Upper lobe of left lung (tissue), 6 donors: ENCODE measurements around the gene HERPUD1. TPM values are rescaled to one million over a fixed set of nuclear protein-coding genes. Genes with fewer than 3 reads are reported as not detected.
"Not testable (repeated sequence)": the region's sequence is repeated elsewhere in the genome, so short reads cannot be mapped to it uniquely, and the experiment has no call there.

Source experiments
- ATAC-seq, 2 donors: fragments of 200-7000 bp; cut with Tn5 transposase; one replicate each; pipeline ENCODE4 v1.9.1; 2022; ENCODE audit warnings: mild to moderate bottlenecking in 2 of 2, moderate library complexity in 2 of 2; ENCODE audit not compliant: low FRiP score in 2 of 2
- DNase-seq, 2 donors: peaks; one replicate each; pipeline ENCODE4 v3.0.0-alpha.2; 2019 to 2020
- H3K27ac ChIP-seq, 4 donors: fragments of 200-600 bp; sonication (generic); one replicate each; pipeline ENCODE4 v1.5.1; 2016 to 2019
- H3K27me3 ChIP-seq, 4 donors: fragments of 200-600 bp; sonication (generic); one replicate each; pipeline ENCODE4 v1.5.1; 2017 to 2019
- H3K36me3 ChIP-seq, 4 donors: fragments of 200-600 bp; sonication (generic); one replicate each; pipeline ENCODE4 v1.5.1; 2016 to 2019
- H3K4me1 ChIP-seq, 4 donors: fragments of 200-600 bp; sonication (generic); one replicate each; pipeline ENCODE4 v1.5.1; 2018 to 2019
- H3K4me3 ChIP-seq, 4 donors: fragments of 200-600 bp; sonication (generic); one replicate each; pipeline ENCODE4 v1.5.1; 2017 to 2019; ENCODE audit warnings: mild to moderate bottlenecking in 2 of 4, moderate library complexity in 1 of 4
- H3K9me3 ChIP-seq, 4 donors: fragments of 200-600 bp; sonication (generic); one replicate each; pipeline ENCODE4 v1.5.1; 2018 to 2019
- EP300 ChIP-seq, 4 donors: sonication (generic); formaldehyde crosslinking; IDR thresholded peaks; one replicate each; pipeline ENCODE4 v1.5.1; 2017; ENCODE audit warnings: antibody characterized with exemption in 4 of 4, control low read depth in 2 of 4
- POLR2A ChIP-seq, 4 donors: fragments of 450-650 bp; IDR thresholded peaks; one replicate each; pipeline ENCODE4 v1.5.1; 2016 to 2017; ENCODE audit warnings: antibody characterized with exemption in 4 of 4, mild to moderate bottlenecking in 2 of 4
- POLR2AphosphoS5 ChIP-seq, 2 donors: sonication (generic); formaldehyde crosslinking; IDR thresholded peaks; one replicate each; pipeline ENCODE4 v1.5.1; 2017; ENCODE audit warnings: antibody characterized with exemption in 2 of 2
- WGBS, 2 donors: methylation state at CpG; one replicate each; pipeline ENCODE4 v1.1.5; 2017 to 2018; 5-methylcytosine and 5-hydroxymethylcytosine counted together
- total RNA-seq, 6 donors: library from RNA; depleted of rRNA in 4 of 6; stranded (reverse); fragments of >200 nt in 4 of 6; gene quantifications; one replicate each; pipeline versions ENCODE4 v1.1.0 to v1.2.1, GENCODE V29; 2016 to 2021
- TF ChIP-seq, protein P1 (sequence below), 6 experiments: fragments of 450-650 bp in 4 of 6; fragments of 200-600 bp in 2 of 6; sonication (generic) in 2 of 6; IDR thresholded peaks; one replicate each; pipeline ENCODE4 v1.5.1; 2016 to 2019; ENCODE audit warnings: antibody characterized with exemption in 6 of 6
- donor health status: DM: no; HTN: no; CAD: no; lungs with moderate emphysema.
- donor health status: DM: no; HTN: yes; CAD: no; lungs with severe emphysema.

The HERPUD1 gene
- total RNA-seq, 6 donors from 2014 or later = 81.0 to 283 (median 196) TPM

DNA sequence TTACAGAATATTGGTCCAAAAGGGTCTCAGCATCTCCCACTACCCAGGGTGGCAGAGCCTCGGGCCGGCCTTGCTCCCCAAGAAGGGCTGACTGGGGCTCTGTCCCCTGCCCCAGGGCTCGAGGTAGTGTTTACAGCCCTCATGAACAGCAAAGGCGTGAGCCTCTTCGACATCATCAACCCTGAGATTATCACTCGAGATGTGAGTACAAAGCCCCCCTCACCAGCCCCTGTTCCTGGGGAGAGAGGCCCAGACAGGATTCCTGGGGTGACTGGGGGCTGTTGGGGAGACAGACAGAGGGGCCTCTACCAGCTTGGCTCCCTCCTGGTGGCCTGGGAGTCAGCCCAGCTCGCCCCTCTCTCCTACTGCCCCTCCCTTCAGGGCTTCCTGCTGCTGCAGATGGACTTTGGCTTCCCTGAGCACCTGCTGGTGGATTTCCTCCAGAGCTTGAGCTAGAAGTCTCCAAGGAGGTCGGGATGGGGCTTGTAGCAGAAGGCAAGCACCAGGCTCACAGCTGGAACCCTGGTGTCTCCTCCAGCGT is 51.3 kb downstream of the HERPUD1 start:
- Histone ChIP-seq H3K4me3 (no peak overlapping the region), H3K27me3 (no peaks in the 10 kb centered on the region), H3K27ac (peak overlapping the region in 1 of 4 donors; percentile 28), H3K9me3 (no peaks in the 10 kb centered on the region), H3K4me1 (peaks cover 14 to 23% (median 21%) of the 10 kb centered on the region in 4 donors), H3K36me3 (no peaks in the 10 kb centered on the region)
- no peak for DNase-seq
- ATAC-seq = no peak
- TF ChIP-seq POLR2A (IDR thresholded peaks at IDR 0.05) = no peak
- WGBS, 2 donors = 81 to 84% methylated on average over 8 to 9 of the region's 9 CpGs

DNA sequence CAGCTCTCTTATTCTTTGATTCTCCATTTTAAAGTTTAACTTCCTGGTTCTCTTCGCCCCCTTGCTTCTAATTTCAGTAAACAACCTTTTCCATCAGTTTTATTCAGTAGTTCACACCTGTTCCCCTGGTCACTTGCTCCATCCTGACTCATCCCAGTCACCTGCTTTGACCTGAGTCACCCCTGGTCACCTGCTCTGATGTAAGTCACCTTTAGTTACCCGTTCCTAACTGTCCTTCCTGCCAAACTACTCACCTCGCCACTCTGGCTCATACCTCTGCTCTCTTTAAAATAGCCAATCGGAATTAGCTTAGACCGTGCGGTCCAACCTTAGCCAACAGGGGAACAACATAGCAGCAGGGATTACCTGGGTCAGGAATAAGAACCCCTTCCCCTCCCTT is 52.7 kb downstream of the HERPUD1 start:
- WGBS, 2 donors = 81 to 86% methylated on average over 6 of the region's 6 CpGs
- no peaks in the 10 kb centered on the region for H3K36me3 ChIP-seq
- H3K4me1 ChIP-seq = peaks cover 19 to 32% (median 30%) of the 10 kb centered on the region in 4 donors
- ATAC-seq (no peak), DNase-seq (peak in 1 of 2 donors; percentile 59)
- H3K9me3 ChIP-seq = no peaks in the 10 kb centered on the region
- no peak overlapping the region for H3K27ac ChIP-seq
- no peak overlapping the region for H3K4me3 ChIP-seq
- TF ChIP-seq, protein P1, sequence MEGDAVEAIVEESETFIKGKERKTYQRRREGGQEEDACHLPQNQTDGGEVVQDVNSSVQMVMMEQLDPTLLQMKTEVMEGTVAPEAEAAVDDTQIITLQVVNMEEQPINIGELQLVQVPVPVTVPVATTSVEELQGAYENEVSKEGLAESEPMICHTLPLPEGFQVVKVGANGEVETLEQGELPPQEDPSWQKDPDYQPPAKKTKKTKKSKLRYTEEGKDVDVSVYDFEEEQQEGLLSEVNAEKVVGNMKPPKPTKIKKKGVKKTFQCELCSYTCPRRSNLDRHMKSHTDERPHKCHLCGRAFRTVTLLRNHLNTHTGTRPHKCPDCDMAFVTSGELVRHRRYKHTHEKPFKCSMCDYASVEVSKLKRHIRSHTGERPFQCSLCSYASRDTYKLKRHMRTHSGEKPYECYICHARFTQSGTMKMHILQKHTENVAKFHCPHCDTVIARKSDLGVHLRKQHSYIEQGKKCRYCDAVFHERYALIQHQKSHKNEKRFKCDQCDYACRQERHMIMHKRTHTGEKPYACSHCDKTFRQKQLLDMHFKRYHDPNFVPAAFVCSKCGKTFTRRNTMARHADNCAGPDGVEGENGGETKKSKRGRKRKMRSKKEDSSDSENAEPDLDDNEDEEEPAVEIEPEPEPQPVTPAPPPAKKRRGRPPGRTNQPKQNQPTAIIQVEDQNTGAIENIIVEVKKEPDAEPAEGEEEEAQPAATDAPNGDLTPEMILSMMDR (IDR thresholded peaks at IDR 0.05) = no peak
- no peak for TF ChIP-seq EP300 (IDR thresholded peaks at IDR 0.05)
- TF ChIP-seq POLR2AphosphoS5 (IDR thresholded peaks at IDR 0.05) = no peak
- no peak for TF ChIP-seq POLR2A (IDR thresholded peaks at IDR 0.05)
- no peaks in the 10 kb centered on the region for H3K27me3 ChIP-seq

DNA sequence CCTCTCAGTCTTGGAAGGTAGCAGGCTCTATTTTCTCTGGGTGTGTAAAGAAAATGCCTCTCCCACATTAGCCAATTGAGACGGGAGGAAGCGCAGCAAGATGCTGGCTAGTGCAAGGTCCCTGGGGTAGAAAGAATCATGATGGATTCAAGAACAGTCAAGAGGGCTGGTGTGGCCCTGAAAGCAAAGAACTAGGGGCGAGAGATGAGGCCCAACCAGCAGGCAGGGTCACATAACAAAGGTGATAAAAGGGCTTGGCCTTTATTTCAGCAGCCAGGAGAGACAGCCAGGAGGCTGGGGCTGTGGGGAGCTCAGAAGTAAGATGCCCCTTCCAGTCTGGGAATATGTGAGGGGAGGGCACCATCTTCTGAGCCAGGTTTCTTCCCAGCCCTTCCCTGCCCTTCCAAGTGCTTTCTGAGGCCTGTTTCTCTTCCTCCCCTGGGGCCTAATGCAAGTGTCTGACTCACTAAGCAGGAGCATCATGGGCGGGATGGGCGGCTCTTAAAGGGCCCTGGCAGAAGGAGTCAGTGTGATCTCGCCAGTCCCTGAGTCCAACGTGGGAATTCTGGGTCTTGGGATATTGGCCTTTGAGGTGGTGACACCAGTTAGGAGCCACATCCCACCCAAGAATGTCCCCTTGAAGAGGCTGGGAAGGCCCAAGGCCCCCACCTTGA is 53.5 kb downstream of the HERPUD1 start:
- WGBS, 2 donors = 76 to 82% methylated on average over 5 to 7 of the region's 7 CpGs
- H3K27me3 ChIP-seq = no peaks in the 10 kb centered on the region
- peak in 1 of 2 donors; percentile 76 for ATAC-seq

DNA sequence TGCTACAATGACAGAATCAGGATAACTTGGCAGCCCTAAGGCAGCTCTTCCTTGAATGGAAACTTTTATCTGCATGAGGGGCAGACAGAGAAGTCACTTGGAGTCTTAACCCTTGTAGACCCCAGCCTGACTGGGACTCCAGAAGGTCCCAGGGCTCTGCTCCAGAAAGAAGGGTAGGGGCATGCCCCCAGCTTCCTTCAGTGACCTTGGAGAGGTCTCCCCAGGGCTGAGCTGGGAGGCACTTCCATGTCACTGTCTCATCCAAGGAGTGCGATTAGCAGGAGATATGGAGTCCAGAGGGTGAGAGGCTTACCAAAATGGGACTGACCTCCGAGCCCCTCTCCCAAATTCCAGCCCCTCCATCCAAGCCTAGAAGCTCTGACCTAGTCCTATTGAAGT is 54.0 kb downstream of the HERPUD1 start:
- TF ChIP-seq POLR2AphosphoS5 (IDR thresholded peaks at IDR 0.05) (no peak), POLR2A (IDR thresholded peaks at IDR 0.05) (no peak), EP300 (IDR thresholded peaks at IDR 0.05) (no peak)
- TF ChIP-seq, protein P1 (IDR thresholded peaks at IDR 0.05) = no peak
- H3K27ac ChIP-seq = peak overlapping the region in 3 of 4 donors; percentile 1 to 50 (median 4)

More for the DNA sequence above, 53.5 kb downstream of the HERPUD1 start:
- Histone ChIP-seq H3K4me3 (no peak overlapping the region), H3K36me3 (no peaks in the 10 kb centered on the region), H3K4me1 (peaks cover 19 to 39% (median 31%) of the 10 kb centered on the region in 4 donors), H3K27ac (peak overlapping the region in 3 of 4 donors; percentile 1 to 50 (median 4)), H3K9me3 (no peaks in the 10 kb centered on the region)
- TF ChIP-seq EP300 (IDR thresholded peaks at IDR 0.05) (no peak), POLR2A (IDR thresholded peaks at IDR 0.05) (no peak), POLR2AphosphoS5 (IDR thresholded peaks at IDR 0.05) (peak in 1 of 2 donors; percentile 9)
- TF ChIP-seq, protein P1 (IDR thresholded peaks at IDR 0.05) = no peak
- DNase-seq = peak in 1 of 2 donors; percentile 55

DNA sequence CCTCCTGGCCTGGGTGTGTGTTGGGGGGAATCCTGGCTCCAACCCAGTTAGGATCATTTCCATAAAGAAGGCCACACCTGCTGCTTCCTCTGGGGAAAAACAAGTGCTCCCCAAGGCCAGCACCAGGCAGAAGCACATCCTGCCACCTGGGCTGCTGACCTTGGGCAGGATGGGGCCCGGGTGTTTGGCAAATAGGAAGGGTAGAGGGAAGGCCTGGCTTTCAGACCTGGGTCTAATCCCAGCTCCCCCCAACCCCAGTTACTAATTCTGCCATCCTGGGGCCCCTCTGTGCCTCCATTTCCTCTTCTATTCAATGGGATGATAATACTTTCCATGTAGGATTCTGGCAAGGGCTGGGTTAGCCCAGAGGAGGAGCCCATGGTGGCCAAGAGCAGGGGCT is 54.4 kb downstream of the HERPUD1 start:
- no peak overlapping the region for H3K4me3 ChIP-seq
- peaks cover 25 to 46% (median 37%) of the 10 kb centered on the region in 4 donors for H3K4me1 ChIP-seq
- no peak for DNase-seq
- H3K9me3 ChIP-seq = no peaks in the 10 kb centered on the region
- peak overlapping the region in 3 of 4 donors; percentile 4 to 50 (median 20) for H3K27ac ChIP-seq
- 62% methylated on average over 1 of the region's 1 CpG; no CpG with 5 or more reads in 1 of the 2 donors for WGBS, 2 donors
- no peaks in the 10 kb centered on the region for H3K36me3 ChIP-seq
- TF ChIP-seq POLR2AphosphoS5 (IDR thresholded peaks at IDR 0.05) = no peak
- TF ChIP-seq EP300 (IDR thresholded peaks at IDR 0.05) = no peak
- TF ChIP-seq, protein P1 (IDR thresholded peaks at IDR 0.05) = no peak
- TF ChIP-seq POLR2A (IDR thresholded peaks at IDR 0.05) = no peak
- no peaks in the 10 kb centered on the region for H3K27me3 ChIP-seq
- ATAC-seq = no peak

More for the DNA sequence above, 54.0 kb downstream of the HERPUD1 start:
- Histone ChIP-seq H3K4me3 (no peak overlapping the region), H3K36me3 (no peaks in the 10 kb centered on the region), H3K27me3 (no peaks in the 10 kb centered on the region), H3K4me1 (peaks cover 24 to 44% (median 36%) of the 10 kb centered on the region in 4 donors), H3K9me3 (no peaks in the 10 kb centered on the region)
- DNase-seq (no peak), ATAC-seq (no peak)
- WGBS, 2 donors = 100% methylated on average over 2 of the region's 2 CpGs; no CpG with 5 or more reads in 1 of the 2 donors

DNA sequence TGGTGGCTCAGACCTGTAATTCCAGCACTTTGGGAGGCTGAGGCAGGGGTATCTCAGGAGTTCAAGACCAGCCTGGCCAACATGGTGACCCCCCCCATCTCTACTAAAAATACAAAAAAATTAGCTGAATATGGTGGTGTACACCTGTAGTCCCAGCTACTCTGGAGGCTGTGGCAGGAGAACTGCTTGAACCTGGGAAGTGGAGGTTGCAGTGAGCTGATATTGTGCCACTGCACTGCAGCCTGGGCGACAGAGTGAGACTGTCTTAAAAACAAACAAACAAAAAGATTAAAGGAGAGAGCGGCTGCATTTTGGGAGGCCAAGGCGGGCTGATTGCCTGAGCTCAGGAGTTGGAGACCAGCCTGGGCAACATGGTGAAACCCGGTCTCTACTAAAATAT is 55.0 kb downstream of the HERPUD1 start:
- H3K36me3 ChIP-seq, ATAC-seq, H3K4me3 ChIP-seq, DNase-seq, H3K27me3 ChIP-seq, H3K9me3 ChIP-seq: not testable (repeated sequence)
- Histone ChIP-seq H3K27ac (peak overlapping the region in 2 of 4 donors; percentile 4 to 20), H3K4me1 (peaks cover 25 to 47% (median 39%) of the 10 kb centered on the region in 4 donors)
- WGBS, 2 donors = 81 to 85% methylated on average over 4 of the region's 4 CpGs
